ENCODE data around the gene RDH14. TPM values are rescaled to one million over a fixed set of nuclear protein-coding genes. Genes with fewer than 3 reads are reported as not detected.

Gene RDH14
- total RNA-seq, 1 experiment from 2014 or later = 17.0 TPM

- Mint-ChIP-seq H3K4me3 (ENCODE audit: unreplicated experiment) (no peak overlapping the region), H3K36me3 (ENCODE audit: insufficient read depth, unreplicated experiment) (no peaks in the 10 kb centered on the region), H3K9me3 (ENCODE audit: unreplicated experiment) (no peaks in the 10 kb centered on the region), H3K27ac (ENCODE audit: unreplicated experiment) (no peak overlapping the region), H3K27me3 (ENCODE audit: insufficient read depth, unreplicated experiment) (no peaks in the 10 kb centered on the region), H3K4me1 (ENCODE audit: low read depth, unreplicated experiment) (no peaks in the 10 kb centered on the region)
- intact Hi-C loops (cut with micrococcal nuclease; ENCODE audit: unreplicated experiment) = no loop called here
- CTCF ChIA-PET = no interaction called here
- no peaks in the 10 kb centered on the region for H3K9me3 ChIP-seq
- POLR2A ChIA-PET = no interaction called here
- no peak for TF ChIP-seq CTCF (IDR thresholded peaks at IDR 0.05; ENCODE audit: insufficient read depth in 1 of 2, low read depth in 1 of 2, low read length in 1 of 2, severe bottlenecking in 1 of 2, unreplicated experiment in 1 of 2)
- no peaks in the 10 kb centered on the region for H3K4me1 ChIP-seq
- H3K36me3 ChIP-seq (ENCODE audit: control insufficient read depth, insufficient read depth, low read length) = no peaks in the 10 kb centered on the region
- H3K4me3 ChIP-seq (ENCODE audit: low read depth, low read length) = no peak overlapping the region
- no peaks in the 10 kb centered on the region for H3K27me3 ChIP-seq (replicated peaks; ENCODE audit: control insufficient read depth, insufficient read depth, low read length)
- BruUV-seq (replicated peaks) = no TSS peak
- DNase-seq = no peak
Measured at GRCh38 chr2:18597618-18598017, 37.2 kb upstream of the RDH14 start.

- Histone ChIP-seq H3K9me3 (no peaks in the 10 kb centered on the region), H3K4me3 (ENCODE audit: low read depth, low read length) (no peak overlapping the region), H3K4me1 (no peaks in the 10 kb centered on the region), H3K27me3 (replicated peaks; ENCODE audit: control insufficient read depth, insufficient read depth, low read length) (no peaks in the 10 kb centered on the region), H3K36me3 (ENCODE audit: control insufficient read depth, insufficient read depth, low read length) (no peaks in the 10 kb centered on the region)
- Mint-ChIP-seq H3K27ac (ENCODE audit: unreplicated experiment) (no peak overlapping the region), H3K4me1 (ENCODE audit: low read depth, unreplicated experiment) (no peaks in the 10 kb centered on the region), H3K9me3 (ENCODE audit: unreplicated experiment) (no peaks in the 10 kb centered on the region), H3K27me3 (ENCODE audit: insufficient read depth, unreplicated experiment) (no peaks in the 10 kb centered on the region), H3K36me3 (ENCODE audit: insufficient read depth, unreplicated experiment) (no peaks in the 10 kb centered on the region), H3K4me3 (ENCODE audit: unreplicated experiment) (no peak overlapping the region)
- no peak for DNase-seq
- CTCF ChIA-PET = no interaction called here
- POLR2A ChIA-PET = no interaction called here
- no peak for TF ChIP-seq CTCF (IDR thresholded peaks at IDR 0.05; ENCODE audit: insufficient read depth in 1 of 2, low read depth in 1 of 2, low read length in 1 of 2, severe bottlenecking in 1 of 2, unreplicated experiment in 1 of 2)
- intact Hi-C loops (cut with micrococcal nuclease; ENCODE audit: unreplicated experiment) = no loop called here
- no TSS peak for BruUV-seq (replicated peaks)
Measured at GRCh38 chr2:18596993-18597392, 36.5 kb upstream of the RDH14 start.

GRCh38 chr2:18593496-18593895 is 33.0 kb upstream of the RDH14 start:
- BruUV-seq (replicated peaks) = no TSS peak
- POLR2A ChIA-PET = no interaction called here
- H3K36me3 Mint-ChIP-seq (ENCODE audit: insufficient read depth, unreplicated experiment) = no peaks in the 10 kb centered on the region
- Histone ChIP-seq H3K9me3 (no peaks in the 10 kb centered on the region), H3K27me3 (replicated peaks; ENCODE audit: control insufficient read depth, insufficient read depth, low read length) (no peaks in the 10 kb centered on the region), H3K36me3 (ENCODE audit: control insufficient read depth, insufficient read depth, low read length) (no peaks in the 10 kb centered on the region), H3K4me1 (no peaks in the 10 kb centered on the region), H3K4me3 (ENCODE audit: low read depth, low read length) (no peak overlapping the region)
- H3K27ac Mint-ChIP-seq (ENCODE audit: unreplicated experiment) = no peak overlapping the region
- no peak for TF ChIP-seq CTCF (IDR thresholded peaks at IDR 0.05; ENCODE audit: insufficient read depth in 1 of 2, low read depth in 1 of 2, low read length in 1 of 2, severe bottlenecking in 1 of 2, unreplicated experiment in 1 of 2)
- DNase-seq = no peak
- H3K4me1 Mint-ChIP-seq (ENCODE audit: low read depth, unreplicated experiment) = no peaks in the 10 kb centered on the region
- intact Hi-C loops (cut with micrococcal nuclease; ENCODE audit: unreplicated experiment) = no loop called here
- no peaks in the 10 kb centered on the region for H3K9me3 Mint-ChIP-seq (ENCODE audit: unreplicated experiment)
- no peaks in the 10 kb centered on the region for H3K27me3 Mint-ChIP-seq (ENCODE audit: insufficient read depth, unreplicated experiment)
- H3K4me3 Mint-ChIP-seq (ENCODE audit: unreplicated experiment) = no peak overlapping the region
- CTCF ChIA-PET = no interaction called here

All from Caco-2 (cell line).